H9 (cell line): ENCODE results near the gene B3GALT5. TPM values are rescaled to one million over a fixed set of nuclear protein-coding genes. Genes with fewer than 3 reads are reported as not detected.

Experiments used
- DNase-seq: peaks from one replicate; pipeline ENCODE4 v3.0.0-alpha.2; 2017
- H2AFZ ChIP-seq: one replicate; pipeline ENCODE4 v1.6.1; 2013; ENCODE audit warnings: mild to moderate bottlenecking, low read length, control low read depth, moderate library complexity
- H2AK5ac ChIP-seq: 2 replicates; pipeline ENCODE4 v1.6.1; 2013; ENCODE audit warnings: low read length, control low read depth, mixed read lengths; ENCODE audit not compliant: insufficient read length
- H2BK120ac ChIP-seq: one replicate; pipeline ENCODE4 v1.6.1; 2013; ENCODE audit warnings: low read depth, mild to moderate bottlenecking, low read length, control low read depth, inconsistent platforms; ENCODE audit not compliant: poor library complexity, severe bottlenecking
- H2BK12ac ChIP-seq: 2 replicates; pipeline ENCODE4 v1.6.1; 2013; ENCODE audit warnings: low read length, control low read depth, mixed read lengths, low read depth; ENCODE audit not compliant: insufficient read length
- H2BK15ac ChIP-seq: 2 replicates; pipeline ENCODE4 v1.6.1; 2013; ENCODE audit warnings: low read depth, low read length, control low read depth
- H2BK20ac ChIP-seq: one replicate; pipeline ENCODE4 v1.6.1; 2013; ENCODE audit warnings: low read depth, mild to moderate bottlenecking, low read length, control low read depth, inconsistent platforms; ENCODE audit not compliant: poor library complexity, severe bottlenecking
- H2BK5ac ChIP-seq: 2 replicates; pipeline ENCODE4 v1.6.1; 2013; ENCODE audit warnings: low read length, control low read depth, mixed read lengths; ENCODE audit not compliant: insufficient read length
- H3K14ac ChIP-seq: 2 replicates; pipeline ENCODE4 v1.6.1; 2013; ENCODE audit warnings: low read length, control low read depth; ENCODE audit not compliant: insufficient read depth
- H3K18ac ChIP-seq: 2 replicates; pipeline ENCODE4 v1.6.1; 2013; ENCODE audit warnings: low read depth, mild to moderate bottlenecking, mixed read lengths, low read length, control low read depth; ENCODE audit not compliant: insufficient read length
- H3K23ac ChIP-seq: 2 replicates; pipeline ENCODE4 v1.6.1; 2013; ENCODE audit warnings: low read length, control low read depth, mixed read lengths, low read depth; ENCODE audit not compliant: insufficient read length
- H3K23me2 ChIP-seq: 2 replicates; pipeline ENCODE4 v1.6.1; 2013; ENCODE audit warnings: low read depth, mild to moderate bottlenecking, mixed read lengths, low read length, control low read depth; ENCODE audit not compliant: insufficient read length, poor library complexity, severe bottlenecking
- H3K27ac ChIP-seq: 2 replicates; pipeline ENCODE4 v1.5.1; 2013; ENCODE audit warnings: low read length, control low read depth, mixed read lengths, low read depth; ENCODE audit not compliant: insufficient read length
- H3K27me3 ChIP-seq: 2 replicates; pipeline ENCODE4 v1.6.1; 2013; ENCODE audit warnings: low read length, control low read depth, inconsistent platforms; ENCODE audit not compliant: insufficient read depth
- H3K4ac ChIP-seq: 2 replicates; pipeline ENCODE4 v1.6.1; 2013; ENCODE audit warnings: low read depth, mild to moderate bottlenecking, control low read depth, inconsistent platforms, low read length, moderate library complexity
- H3K4me1 ChIP-seq: 2 replicates; pipeline ENCODE4 v1.6.1; 2013; ENCODE audit warnings: low read length, control low read depth, inconsistent platforms; ENCODE audit not compliant: insufficient read depth
- H3K4me2 ChIP-seq: 2 replicates; pipeline ENCODE4 v1.6.1; 2013; ENCODE audit warnings: low read length, control low read depth, mixed read lengths; ENCODE audit not compliant: insufficient read length, insufficient read depth
- H3K56ac ChIP-seq: 2 replicates; pipeline ENCODE4 v1.6.1; 2013; ENCODE audit warnings: low read depth, mild to moderate bottlenecking, mixed read lengths, low read length, control low read depth; ENCODE audit not compliant: insufficient read length
- H3K79me1 ChIP-seq: 2 replicates; pipeline ENCODE4 v1.6.1; 2013; ENCODE audit warnings: low read depth, mild to moderate bottlenecking, moderate library complexity, low read length, control low read depth, inconsistent platforms; ENCODE audit not compliant: insufficient read depth, poor library complexity, severe bottlenecking
- H3K79me2 ChIP-seq: 2 replicates; pipeline ENCODE4 v1.6.1; 2013; ENCODE audit warnings: low read length, control low read depth, inconsistent platforms; ENCODE audit not compliant: insufficient read depth
- H3K9ac ChIP-seq: 2 replicates; pipeline ENCODE4 v1.6.1; 2013; ENCODE audit warnings: low read length, control low read depth, mixed read lengths; ENCODE audit not compliant: insufficient read length; ENCODE audit errors: extremely low read depth
- H3K9me3 ChIP-seq: one replicate; pipeline ENCODE4 v1.6.1; 2013; ENCODE audit warnings: low read depth, low read length, inconsistent platforms; ENCODE audit not compliant: control insufficient read depth
- H3T11ph ChIP-seq: one replicate; pipeline ENCODE4 v1.6.1; 2013; ENCODE audit warnings: mild to moderate bottlenecking, low read length, control low read depth, inconsistent platforms
- H4K20me1 ChIP-seq: one replicate; pipeline ENCODE4 v1.6.1; 2013; ENCODE audit not compliant: control insufficient read depth, insufficient read length, insufficient read depth
- H4K5ac ChIP-seq: 2 replicates; pipeline ENCODE4 v1.6.1; 2013; ENCODE audit warnings: low read depth, mild to moderate bottlenecking, mixed read lengths, low read length, control low read depth; ENCODE audit not compliant: insufficient read length
- H4K8ac ChIP-seq: replicated peaks from 2 replicates; pipeline ENCODE4 v1.6.1; 2013; ENCODE audit warnings: low read length, control low read depth, mixed read lengths, low read depth; ENCODE audit not compliant: insufficient read length
- H4K91ac ChIP-seq: 2 replicates; pipeline ENCODE4 v1.6.1; 2013; ENCODE audit warnings: low read depth, mild to moderate bottlenecking, moderate library complexity, mixed read lengths, low read length, control low read depth; ENCODE audit not compliant: insufficient read length
- H3K27ac Mint-ChIP-seq, 3 experiments: 2 replicates in 2 of 3; 3 replicates in 1 of 3; pipeline ENCODE4 v1.8.0; 2020 to 2021; ENCODE audit warnings: mixed read lengths in 3 of 3, mild to moderate bottlenecking in 1 of 3, moderate library complexity in 1 of 3
- H3K27me3 Mint-ChIP-seq: 2 replicates; pipeline ENCODE4 v1.8.0; 2021; ENCODE audit warnings: low read depth, mild to moderate bottlenecking, moderate library complexity, mixed read lengths
- H3K36me3 Mint-ChIP-seq, 3 experiments: 2 replicates in 2 of 3; 3 replicates in 1 of 3; pipeline ENCODE4 v1.8.0; 2020 to 2021; ENCODE audit warnings: low read depth in 3 of 3, mixed read lengths in 3 of 3; ENCODE audit not compliant: insufficient read depth in 1 of 3
- H3K4me1 Mint-ChIP-seq, 2 experiments: 2 replicates each; pipeline ENCODE4 v1.8.0; 2020; ENCODE audit warnings: mixed read lengths in 2 of 2
- H3K4me3 Mint-ChIP-seq, 2 experiments: 2 replicates in 1 of 2; 3 replicates in 1 of 2; pipeline ENCODE4 v1.8.0; 2020 to 2021; ENCODE audit warnings: mild to moderate bottlenecking in 2 of 2, mixed read lengths in 2 of 2, moderate library complexity in 1 of 2
- H3K9me3 Mint-ChIP-seq, 2 experiments: 2 replicates in 1 of 2; 3 replicates in 1 of 2; pipeline ENCODE4 v1.8.0; 2020; ENCODE audit warnings: mild to moderate bottlenecking in 2 of 2, mixed read lengths in 2 of 2, moderate library complexity in 1 of 2
- CTCF ChIP-seq: fragments of 200-600 bp; sonication (generic); conservative IDR thresholded peaks from 3 replicates; pipeline ENCODE4 v1.8.0; 2021; ENCODE audit warnings: antibody characterized with exemption, mild to moderate bottlenecking
- WGBS: extraction: QIAGEN DNeasy Blood & Tissue Kit; methylation state at CpG from one replicate; pipeline ENCODE4 v1.1.7; 2013; ENCODE audit warnings: missing lambda C conversion rate, low lambda C conversion rate, mixed read lengths; ENCODE audit not compliant: insufficient read length; ENCODE audit errors: extremely low coverage; 5-methylcytosine and 5-hydroxymethylcytosine counted together
- total RNA-seq: library from RNA; stranded (reverse); gene quantifications from 2 replicates; pipeline ENCODE4 v1.2.1, GENCODE V29; 2021

Gene B3GALT5
- total RNA-seq, 1 experiment from 2014 or later: 24.7 TPM

- no peaks in the 10 kb centered on the region for H4K20me1 ChIP-seq
- Mint-ChIP-seq H3K27ac (no peak overlapping the region), H3K4me1 (peaks cover 5 to 8% of the 10 kb centered on the region in 2 experiments; a peak in 3 of 4 replicates), H3K27me3 (no peaks in the 10 kb centered on the region), H3K4me3 (no peak overlapping the region), H3K9me3 (peaks cover 13 to 17% of the 10 kb centered on the region in 2 experiments), H3K36me3 (peaks cover 10 to 13% (median 12%) of the 10 kb centered on the region in 3 experiments)
- no peak overlapping the region for H3K23ac ChIP-seq
- no peak overlapping the region for H2AK5ac ChIP-seq
- no peak overlapping the region for H2BK12ac ChIP-seq
- no peak overlapping the region for H3K27ac ChIP-seq
- DNase-seq: no peak
- peaks cover 5% of the 10 kb centered on the region for H3K9me3 ChIP-seq
- H2AFZ ChIP-seq: no peak overlapping the region
- no peak overlapping the region for H2BK5ac ChIP-seq
- no peaks in the 10 kb centered on the region for H3K27me3 ChIP-seq
- H3K79me2 ChIP-seq: no peaks in the 10 kb centered on the region
- no peak overlapping the region for H2BK120ac ChIP-seq
- WGBS: no CpG with 5 or more reads among the region's 1 CpG
- no peak for TF ChIP-seq CTCF
- H3K18ac ChIP-seq: no peak overlapping the region
- H3K56ac ChIP-seq: no peak overlapping the region
- H3K4me2 ChIP-seq: no peak overlapping the region
- no peaks in the 10 kb centered on the region for H3K79me1 ChIP-seq
- no peak overlapping the region for H4K91ac ChIP-seq
- no peak overlapping the region for H2BK15ac ChIP-seq
- H4K5ac ChIP-seq: no peak overlapping the region
- H3T11ph ChIP-seq: no peak overlapping the region
- H3K4me1 ChIP-seq: 0 out of 2 replicates have a peak, but pooled peaks cover 1% of the 10 kb centered on the region
- H4K8ac ChIP-seq: no peak overlapping the region
- no peak overlapping the region for H3K14ac ChIP-seq
- no peak overlapping the region for H3K9ac ChIP-seq
- no peak overlapping the region for H2BK20ac ChIP-seq
- no peak overlapping the region for H3K4ac ChIP-seq
- H3K23me2 ChIP-seq: no peaks in the 10 kb centered on the region
These were observed 72.5 kb downstream of the B3GALT5 start for GRCh38 chr21:39685236-39685635.
